Fibroblast of peridontal ligament (primary cell): ENCODE results near the gene RELCH.
"Not testable (repeated sequence)": the region's sequence is repeated elsewhere in the genome, so short reads cannot be mapped to it uniquely, and the experiment has no call there.

Experiments
- DNase-seq: peaks from one replicate; pipeline ENCODE4 v3.0.0-alpha.2; 2010; ENCODE audit errors: extremely low read depth

Gene RELCH, protein sequence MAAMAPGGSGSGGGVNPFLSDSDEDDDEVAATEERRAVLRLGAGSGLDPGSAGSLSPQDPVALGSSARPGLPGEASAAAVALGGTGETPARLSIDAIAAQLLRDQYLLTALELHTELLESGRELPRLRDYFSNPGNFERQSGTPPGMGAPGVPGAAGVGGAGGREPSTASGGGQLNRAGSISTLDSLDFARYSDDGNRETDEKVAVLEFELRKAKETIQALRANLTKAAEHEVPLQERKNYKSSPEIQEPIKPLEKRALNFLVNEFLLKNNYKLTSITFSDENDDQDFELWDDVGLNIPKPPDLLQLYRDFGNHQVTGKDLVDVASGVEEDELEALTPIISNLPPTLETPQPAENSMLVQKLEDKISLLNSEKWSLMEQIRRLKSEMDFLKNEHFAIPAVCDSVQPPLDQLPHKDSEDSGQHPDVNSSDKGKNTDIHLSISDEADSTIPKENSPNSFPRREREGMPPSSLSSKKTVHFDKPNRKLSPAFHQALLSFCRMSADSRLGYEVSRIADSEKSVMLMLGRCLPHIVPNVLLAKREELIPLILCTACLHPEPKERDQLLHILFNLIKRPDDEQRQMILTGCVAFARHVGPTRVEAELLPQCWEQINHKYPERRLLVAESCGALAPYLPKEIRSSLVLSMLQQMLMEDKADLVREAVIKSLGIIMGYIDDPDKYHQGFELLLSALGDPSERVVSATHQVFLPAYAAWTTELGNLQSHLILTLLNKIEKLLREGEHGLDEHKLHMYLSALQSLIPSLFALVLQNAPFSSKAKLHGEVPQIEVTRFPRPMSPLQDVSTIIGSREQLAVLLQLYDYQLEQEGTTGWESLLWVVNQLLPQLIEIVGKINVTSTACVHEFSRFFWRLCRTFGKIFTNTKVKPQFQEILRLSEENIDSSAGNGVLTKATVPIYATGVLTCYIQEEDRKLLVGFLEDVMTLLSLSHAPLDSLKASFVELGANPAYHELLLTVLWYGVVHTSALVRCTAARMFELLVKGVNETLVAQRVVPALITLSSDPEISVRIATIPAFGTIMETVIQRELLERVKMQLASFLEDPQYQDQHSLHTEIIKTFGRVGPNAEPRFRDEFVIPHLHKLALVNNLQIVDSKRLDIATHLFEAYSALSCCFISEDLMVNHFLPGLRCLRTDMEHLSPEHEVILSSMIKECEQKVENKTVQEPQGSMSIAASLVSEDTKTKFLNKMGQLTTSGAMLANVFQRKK

DNA sequence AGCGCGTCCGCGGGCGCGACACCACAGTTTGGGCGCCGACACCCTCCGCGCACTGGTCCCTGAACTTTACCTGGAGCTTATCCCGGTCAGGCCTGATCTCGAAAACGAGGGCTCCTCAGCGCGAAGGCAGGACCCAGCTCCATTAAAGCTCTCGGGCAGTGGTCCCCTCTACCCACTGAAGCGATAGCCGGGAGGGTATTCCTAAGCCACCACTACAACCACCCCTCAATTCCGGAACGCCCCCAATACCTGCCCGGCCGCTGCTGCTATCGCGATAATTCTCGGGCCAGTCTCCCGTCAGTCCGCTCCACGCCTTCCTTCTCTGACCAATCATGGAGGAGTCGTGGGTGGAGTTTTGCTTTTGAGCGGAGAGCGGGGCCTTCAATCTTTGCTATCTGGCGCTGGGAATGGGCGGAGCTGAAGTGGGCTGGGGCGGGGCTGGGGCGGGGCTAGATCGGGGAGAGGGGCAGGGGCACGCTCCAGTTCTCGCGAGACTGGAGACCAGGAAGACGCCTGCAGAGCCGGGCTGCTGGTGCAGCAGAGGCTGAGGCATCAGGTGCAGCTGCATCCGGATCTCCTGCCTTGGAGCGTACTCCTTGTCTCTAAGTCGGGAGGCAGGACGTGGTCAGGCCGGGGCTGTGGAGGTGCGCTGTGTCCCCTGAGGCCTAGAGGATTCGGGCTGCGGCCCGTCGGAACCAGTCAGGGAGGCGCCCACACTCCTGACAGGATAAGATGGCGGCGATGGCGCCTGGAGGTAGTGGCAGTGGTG, at the start of gene RELCH, which contains the start of gene PIGN:
Gene RELCH (plus strand): TSS at position 482 of the 769 bp plus-strand sequence. CDS start 251 bp downstream, at position 733.
Gene PIGN (minus strand): TSS at position 283 of the 769 bp plus-strand sequence. CDS start 25,703 bp downstream, outside the sequence.
- peak; percentile 99 for DNase-seq

DNA sequence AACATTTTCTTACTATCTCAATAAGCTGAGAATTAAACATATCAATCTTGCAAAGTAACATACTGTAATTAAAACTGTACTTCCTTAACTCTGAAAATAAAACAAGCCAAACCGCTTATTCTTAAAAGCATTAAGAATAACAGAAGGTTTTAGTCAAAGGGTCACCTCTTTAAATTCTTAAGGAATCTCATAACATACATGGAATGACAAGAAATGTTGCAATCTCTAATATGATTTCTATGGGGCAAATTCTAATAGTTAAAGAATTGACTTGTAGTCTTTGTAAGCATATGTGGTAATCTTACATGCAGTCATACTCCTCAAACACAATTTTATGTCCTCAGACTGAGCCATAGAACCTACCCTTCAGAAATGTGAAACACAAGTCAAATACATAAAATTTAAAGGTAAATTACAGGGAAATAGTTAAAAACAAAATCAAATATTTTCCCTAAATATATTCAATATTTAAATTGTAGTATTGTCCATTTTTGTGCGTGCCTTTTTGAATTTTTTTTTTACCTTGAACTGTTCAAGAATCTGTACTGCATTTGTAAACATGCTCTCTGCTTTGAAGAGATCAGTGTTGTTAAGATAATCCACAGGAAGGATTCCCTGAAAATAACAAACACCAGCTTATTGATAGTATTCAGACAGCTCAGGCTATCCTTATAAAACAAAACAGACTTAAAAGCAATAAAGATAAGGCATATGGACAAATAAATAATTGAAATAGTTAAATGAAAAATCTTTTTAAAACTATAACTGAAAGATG, 48.4 kb upstream of the RELCH start:
- DNase-seq = no peak

DNA sequence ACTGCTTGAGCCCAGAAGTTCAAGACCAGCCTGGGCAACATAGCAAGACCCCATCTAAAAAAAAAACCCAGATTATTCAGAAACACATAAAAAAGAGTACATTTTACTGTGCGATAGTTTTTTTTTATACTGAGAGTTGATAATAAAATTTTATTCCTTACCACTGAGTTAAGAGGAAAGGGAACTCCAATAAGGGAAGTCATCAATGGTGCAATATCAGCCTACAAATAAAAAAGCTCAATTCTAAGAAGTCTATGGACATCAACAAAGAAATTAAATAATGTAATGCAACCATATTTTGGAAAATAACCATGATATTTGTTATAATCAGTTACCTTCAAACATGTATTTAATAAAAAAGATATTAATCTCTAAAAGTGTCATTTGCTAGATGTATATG, 46.8 kb upstream of the RELCH start:
- no peak for DNase-seq

DNA sequence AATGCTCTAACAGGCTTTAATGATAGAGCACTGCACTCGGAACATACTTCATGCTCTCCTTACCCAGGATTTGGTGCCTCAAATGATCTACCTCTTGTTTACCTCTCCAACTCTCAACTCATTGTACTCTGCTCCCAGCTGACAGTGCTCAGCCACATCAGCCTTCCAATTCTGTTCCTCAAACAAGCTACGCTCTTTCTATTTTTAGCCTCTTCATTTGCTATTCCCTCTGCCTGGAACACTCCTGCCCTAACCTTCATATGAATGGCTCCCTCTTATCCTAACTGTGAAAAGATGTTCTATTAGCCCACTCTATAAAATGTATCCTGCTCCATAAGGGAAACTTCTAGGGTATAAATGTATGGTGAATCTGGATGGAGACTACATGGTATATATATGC, 42.7 kb upstream of the RELCH start:
- DNase-seq = no peak

DNA sequence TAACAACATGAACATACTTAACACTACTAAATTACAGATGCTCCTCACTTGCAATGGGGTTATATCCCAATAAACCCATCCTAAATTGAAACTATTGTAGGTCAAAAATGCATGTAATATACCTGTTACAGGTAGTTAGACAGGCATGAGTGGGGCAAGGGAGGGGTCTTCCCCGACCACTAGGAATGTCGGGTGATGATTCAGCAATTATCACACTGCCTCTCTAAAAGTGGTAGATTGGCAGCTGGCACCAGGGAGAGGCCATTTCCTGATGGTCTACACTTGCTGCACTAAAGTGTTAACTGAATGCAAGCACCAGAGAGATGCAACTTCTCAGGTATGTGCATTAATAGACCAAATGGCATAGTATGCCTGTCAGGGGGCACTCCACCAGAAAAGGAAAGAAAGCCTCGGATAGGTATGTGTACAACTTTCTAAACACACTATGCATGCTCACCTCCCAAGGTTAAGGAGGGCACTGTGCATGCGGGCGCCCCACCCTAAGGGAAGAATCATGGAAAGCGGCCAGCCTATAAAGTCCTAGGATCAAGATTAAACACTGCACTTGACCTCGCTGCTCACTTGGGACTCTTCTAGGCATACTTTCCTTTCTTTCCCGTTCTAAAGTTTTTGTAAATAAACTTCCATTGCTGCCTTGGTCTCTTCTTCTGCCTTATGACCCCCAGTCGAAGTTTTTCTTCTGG, 35.8 kb upstream of the RELCH start:
- DNase-seq = no peak

DNA sequence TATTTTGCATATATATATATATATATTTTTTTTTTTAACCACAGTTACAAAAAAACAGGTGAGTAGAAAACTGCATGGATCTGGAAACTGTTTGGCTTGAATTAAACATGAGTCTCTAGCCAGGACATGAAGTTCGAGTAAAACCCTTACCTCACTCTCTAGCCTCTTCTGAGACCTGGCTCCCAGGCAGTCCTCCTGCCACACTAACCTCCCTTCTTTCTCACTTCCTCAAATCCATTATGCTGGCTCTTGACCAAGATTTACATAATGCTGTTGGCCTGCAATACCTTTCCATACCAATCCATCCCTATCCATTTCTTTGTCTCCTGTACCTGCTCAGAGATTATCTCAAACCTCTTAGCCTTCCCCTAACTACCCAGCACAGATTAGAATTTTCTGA, 34.2 kb upstream of the RELCH start:
- no peak for DNase-seq

DNA sequence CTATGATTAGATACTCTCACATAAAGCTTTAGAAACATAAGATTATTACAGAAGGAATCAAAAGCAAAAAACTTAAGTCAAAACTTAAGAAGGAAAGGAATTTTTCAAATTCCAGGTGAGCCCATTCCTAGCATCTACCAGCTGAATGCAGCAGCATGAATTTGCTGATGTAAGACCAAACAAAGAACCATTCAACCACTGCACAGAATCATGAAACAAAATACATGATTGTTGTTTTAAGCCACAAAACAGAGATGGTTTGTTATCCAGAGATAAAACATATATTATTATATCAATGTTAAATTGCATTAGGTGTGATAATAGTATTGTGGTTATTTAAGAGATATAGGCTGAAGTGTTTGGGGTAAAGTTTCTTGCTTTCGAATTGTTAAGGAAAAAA, 29.2 kb upstream of the RELCH start:
- no peak for DNase-seq

DNA sequence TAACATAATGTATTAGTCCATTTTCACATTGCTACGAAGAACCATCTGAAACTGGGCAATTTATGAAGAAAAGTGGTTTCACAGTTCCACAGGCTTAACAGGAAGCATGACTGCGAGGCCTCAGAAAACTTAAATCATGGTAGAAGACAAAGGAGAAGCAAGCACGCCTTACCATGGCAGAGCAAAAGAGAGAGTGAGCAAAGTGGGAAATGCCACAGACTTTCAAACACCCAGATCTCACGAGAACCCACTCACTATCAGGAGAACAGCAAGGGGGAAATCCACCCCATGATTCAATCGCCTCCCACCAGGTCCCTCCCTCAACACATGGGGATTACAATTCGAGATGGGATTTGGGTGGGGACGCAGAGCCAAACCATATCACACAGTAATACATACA, 22.7 kb upstream of the RELCH start:
- no peak for DNase-seq

DNA sequence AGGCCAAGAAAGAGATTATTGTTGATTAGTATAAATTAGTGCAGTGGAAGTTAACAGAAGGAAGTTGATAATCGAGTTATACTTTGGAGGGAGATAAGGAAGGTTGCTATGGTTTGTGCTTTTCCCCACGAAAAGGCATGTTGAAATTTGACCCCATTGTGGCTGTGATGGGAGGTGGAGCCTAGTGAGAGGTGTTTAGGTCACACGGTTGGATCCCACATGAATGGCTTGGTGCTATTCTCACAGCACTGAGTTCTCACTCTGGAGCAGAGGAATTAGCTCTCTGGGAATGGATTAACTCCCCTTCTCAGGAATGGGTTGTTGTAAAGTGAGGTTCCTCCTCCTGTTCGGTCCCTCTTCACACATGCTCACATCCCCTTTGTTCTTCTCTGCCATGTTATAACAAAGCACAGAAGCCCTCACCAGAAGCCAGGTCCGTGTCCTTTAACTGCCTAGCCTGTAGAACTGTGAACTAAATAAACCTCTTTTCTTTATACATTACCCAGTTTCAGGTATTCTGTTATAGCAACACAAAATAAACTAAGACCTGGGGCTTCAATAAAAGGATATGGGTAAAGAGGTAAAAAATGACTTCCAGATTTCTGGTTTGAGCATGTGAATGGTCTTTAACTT, 22.1 kb upstream of the RELCH start:
- DNase-seq = no peak

DNA sequence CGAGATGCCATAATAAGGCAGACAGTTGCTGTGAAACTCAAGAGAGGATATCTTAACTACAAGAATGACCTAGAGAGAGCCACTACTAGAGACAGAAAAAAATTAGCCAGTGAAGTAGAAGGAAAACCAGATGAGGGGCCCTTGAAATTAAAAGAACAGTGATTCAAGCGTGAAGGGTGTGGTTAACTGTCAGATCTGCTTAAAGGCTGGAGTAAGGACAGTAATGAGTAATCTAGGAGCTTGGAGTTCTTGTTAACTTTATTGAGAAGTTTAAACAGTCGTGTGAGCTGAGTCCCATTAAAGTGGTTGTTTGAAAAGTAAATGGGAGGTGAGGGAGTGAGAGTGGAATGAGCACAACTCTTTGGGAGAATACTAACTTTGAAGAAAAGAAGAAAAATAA, 21.5 kb upstream of the RELCH start:
- no peak for DNase-seq

DNA sequence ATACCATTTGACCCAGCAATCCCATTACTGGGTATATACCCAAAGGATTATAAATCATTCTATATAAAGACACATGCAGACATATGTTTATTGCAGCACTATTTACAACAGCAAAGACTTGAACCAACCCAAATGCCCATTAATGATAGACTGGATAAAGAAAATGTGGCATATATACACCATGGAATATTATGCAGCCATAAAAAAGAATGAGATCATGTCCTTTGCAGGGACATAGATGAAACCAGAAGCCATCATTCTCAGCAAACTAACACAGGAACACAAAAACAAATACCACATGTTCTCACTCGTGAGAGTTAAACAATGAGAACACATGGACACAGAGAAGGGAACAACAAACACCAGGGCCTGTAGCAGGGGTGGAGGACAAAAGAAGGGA, 20.5 kb upstream of the RELCH start:
- not testable (repeated sequence) for DNase-seq

DNA sequence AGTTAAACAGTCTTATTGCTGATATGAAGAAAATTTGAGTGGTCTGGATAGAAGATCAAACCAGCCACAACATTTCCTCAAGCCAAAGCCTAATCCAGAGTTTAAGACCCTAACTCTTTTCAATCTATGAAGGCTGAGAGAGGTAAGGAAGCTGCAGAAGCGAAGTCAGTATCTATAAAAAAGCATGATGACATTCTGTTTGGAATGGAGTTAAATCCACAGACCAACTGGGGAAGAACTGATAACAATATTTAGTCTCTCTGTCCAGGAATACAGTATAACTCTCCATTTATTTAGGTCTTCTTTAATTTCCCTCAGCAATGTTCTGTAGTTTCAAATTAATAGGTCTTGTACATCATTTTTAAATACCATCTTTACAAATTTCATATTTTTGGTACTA, 16.2 kb upstream of the RELCH start:
- no peak for DNase-seq

DNA sequence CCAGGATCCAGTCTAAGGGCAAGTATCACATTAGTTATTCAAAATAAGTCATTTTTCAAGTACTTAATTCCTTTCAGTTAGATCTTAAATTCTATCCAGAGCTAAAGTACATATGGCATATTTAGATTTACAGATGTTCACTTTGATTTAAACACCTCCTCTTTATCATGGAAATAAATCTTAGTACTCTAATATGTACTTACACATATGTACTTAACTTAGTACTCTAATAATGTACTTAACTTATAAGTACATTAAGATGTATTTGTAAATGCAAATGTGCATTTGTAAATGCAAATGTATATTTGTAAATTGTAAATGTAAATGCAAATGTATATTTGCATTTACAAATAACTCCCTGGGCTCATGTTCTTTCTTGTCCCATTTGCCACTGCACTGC, 14.8 kb upstream of the RELCH start:
- DNase-seq = no peak

DNA sequence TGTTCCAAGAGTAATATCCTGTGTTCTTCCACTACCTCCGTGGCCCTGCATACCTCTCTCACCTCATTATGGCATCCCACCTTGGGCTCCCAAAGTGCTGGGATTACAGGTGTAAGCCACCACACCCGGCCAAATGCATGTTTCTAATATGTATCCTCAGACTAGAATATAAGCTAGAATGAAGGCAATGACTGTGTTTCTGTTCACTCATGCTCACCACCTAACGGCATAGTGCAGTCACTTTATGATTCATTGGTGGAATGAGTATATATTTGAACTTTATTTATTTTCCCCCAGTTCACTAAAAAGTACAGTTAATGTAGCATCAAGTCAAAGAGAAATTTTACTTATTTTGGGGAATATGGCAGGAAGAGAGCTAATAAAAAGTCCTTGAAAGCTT, 11.5 kb upstream of the RELCH start:
- DNase-seq = no peak

DNA sequence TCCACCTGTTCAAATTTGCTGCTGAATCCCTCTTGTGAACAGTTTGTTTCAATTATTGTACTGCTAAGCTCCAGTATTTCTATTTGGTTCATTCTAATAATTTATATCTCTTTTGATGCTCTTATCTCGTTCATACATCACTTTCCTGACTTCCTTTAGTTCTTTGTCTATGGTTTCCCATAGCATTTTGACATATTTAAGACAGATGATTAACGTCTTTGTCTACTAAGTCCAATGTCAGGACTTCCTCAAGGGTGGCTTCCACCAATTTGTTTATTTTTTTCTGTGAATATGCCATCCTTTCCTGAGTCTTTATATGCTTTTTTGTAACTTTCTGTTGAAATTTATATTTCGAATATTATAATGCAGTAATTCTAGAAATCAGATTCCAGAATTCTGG, 9.8 kb upstream of the RELCH start:
- no peak for DNase-seq

DNA sequence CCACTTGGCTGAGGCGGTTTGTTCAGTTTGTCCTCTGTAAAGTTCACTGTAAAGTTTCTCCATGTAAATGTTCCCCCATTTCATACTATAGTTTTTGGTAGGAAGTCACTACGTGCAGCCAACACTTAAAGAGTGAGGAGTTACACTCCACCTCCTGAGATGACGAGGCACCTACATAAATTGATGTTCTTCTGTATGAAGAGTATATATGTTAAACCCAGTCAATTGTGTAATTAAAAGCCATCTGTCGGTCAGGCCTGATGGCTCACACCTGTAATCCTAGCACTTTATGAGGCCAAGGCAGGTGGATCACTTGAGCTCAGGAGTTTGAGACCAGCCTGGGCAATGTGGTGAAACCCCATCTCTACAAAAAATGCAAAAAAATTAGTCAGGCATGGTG, 7.8 kb upstream of the RELCH start:
- no peak for DNase-seq

DNA sequence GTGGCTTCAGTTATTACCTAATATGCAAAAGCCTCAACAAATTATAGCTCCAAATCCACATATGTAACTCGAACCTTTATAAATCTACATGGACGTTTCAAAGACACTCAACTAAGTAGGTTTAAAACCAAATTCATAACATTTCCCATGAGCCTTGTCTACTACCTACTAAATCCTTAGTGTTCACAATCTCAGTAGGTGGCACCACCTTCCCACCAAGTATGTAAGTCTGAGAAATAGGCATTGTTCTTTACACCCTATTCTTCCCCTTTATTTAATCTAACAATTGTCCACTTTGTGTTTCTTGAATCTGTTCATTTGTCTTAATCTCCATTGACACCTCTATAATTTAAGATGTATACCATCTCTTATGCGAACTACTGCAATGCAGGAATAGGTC, 4.8 kb upstream of the RELCH start:
- DNase-seq = no peak

DNA sequence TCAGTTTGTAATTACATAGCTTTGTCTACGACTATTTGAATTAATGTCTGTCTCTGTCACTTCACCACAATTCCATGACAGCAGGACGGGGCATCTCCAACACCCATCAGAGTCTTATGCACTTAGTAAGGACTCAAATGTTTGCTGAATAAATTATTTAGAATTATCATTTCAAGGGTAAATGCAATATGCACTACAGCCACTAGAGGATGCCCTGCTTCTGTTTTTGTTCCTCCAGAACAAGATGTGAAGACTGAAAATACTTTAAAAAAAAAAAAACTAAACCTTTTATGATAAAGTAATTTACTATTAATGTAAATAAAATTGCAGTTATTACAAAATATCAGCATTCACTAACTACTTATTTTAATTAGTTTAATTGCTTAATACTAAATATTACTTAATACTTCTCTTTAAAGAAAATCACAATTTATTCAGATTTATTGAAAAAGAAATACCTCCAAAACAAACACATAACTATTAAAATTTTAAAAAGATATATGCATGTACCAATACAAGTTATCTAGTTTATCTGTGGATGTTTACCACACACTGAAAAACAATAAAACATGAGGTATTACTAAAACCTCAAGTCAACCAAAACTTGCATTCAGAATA, 3.4 kb upstream of the RELCH start:
- peak; percentile 82 for DNase-seq

DNA sequence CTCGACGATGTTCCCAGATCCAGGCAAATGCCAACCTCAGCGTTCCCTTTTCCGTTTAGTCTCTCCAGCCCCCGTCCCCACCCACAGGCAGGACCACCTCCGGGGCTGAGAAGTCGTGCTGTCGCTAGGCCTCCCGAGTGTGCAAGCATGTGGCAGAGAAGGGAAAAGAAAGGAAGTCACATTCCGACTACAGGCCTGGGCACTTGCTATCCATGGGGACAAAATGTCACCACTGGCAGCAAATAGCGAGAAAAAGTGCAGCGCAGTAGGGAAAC, 619 bp upstream of the RELCH start:
- peak; percentile 32 for DNase-seq
